Heart right ventricle (tissue), 16 donors: ENCODE results near the gene SAPCD2. TPM values are rescaled to one million over a fixed set of nuclear protein-coding genes. Genes with fewer than 3 reads are reported as not detected.

Experiments
- ATAC-seq, 8 donors: fragments of 200-7000 bp; cut with Tn5 transposase; one replicate each; pipeline ENCODE4 v1.9.1; 2020; ENCODE audit warnings: mild to moderate bottlenecking in 8 of 8, moderate library complexity in 8 of 8, moderate number of reproducible peaks in 1 of 8
- DNase-seq, 2 donors: peaks; one replicate each; pipeline ENCODE4 v3.0.0-alpha.2; 2020
- H3K27ac ChIP-seq, 10 donors: fragments of 200-600 bp; sonication (generic) in 2 of 10; one replicate each; pipeline versions ENCODE4 v1.5.0 to v1.8.0; 2020 to 2022; ENCODE audit warnings: mild to moderate bottlenecking in 3 of 10
- H3K27me3 ChIP-seq, 7 donors: fragments of 200-600 bp; one replicate each; pipeline ENCODE4 v1.8.0; 2021 to 2022; ENCODE audit warnings: mild to moderate bottlenecking in 2 of 7
- H3K36me3 ChIP-seq, 9 donors: fragments of 200-600 bp; sonication (generic) in 1 of 9; one replicate each; pipeline versions ENCODE4 v1.5.0 to v1.8.0; 2020 to 2022; ENCODE audit warnings: mild to moderate bottlenecking in 2 of 9
- H3K4me1 ChIP-seq, 9 donors: fragments of 200-600 bp; sonication (generic) in 1 of 9; one replicate each; pipeline versions ENCODE4 v1.5.0 to v1.8.0; 2020 to 2022; ENCODE audit warnings: mild to moderate bottlenecking in 4 of 9
- H3K4me3 ChIP-seq, 10 donors: fragments of 200-600 bp; sonication (generic) in 2 of 10; one replicate each; pipeline versions ENCODE4 v1.5.0 to v1.8.0; 2020 to 2022; ENCODE audit warnings: mild to moderate bottlenecking in 7 of 10, moderate library complexity in 2 of 10
- H3K9me3 ChIP-seq, 11 donors: fragments of 200-600 bp in 10 of 11; sonication (generic) in 2 of 11; one replicate each; pipeline versions ENCODE4 v1.5.0 to v1.8.0; 2013 to 2022; ENCODE audit warnings: mild to moderate bottlenecking in 2 of 11, control low read depth in 1 of 11, moderate library complexity in 1 of 11
- CTCF ChIP-seq, 9 donors: fragments of 200-600 bp; sonication (generic) in 2 of 9; IDR thresholded peaks; one replicate each; pipeline versions ENCODE4 v1.5.0 to v1.8.0; 2021 to 2022; ENCODE audit warnings: antibody characterized with exemption in 9 of 9, mild to moderate bottlenecking in 5 of 9, moderate library complexity in 1 of 9
- WGBS, 2 donors: extraction: QIAGEN DNeasy Blood & Tissue Kit; methylation state at CpG; one replicate each; pipeline ENCODE4 v1.1.7; 2013; ENCODE audit warnings: inconsistent platforms in 1 of 2; 5-methylcytosine and 5-hydroxymethylcytosine counted together
- intact Hi-C, 10 donors: fragments of 100-400 bp; cut with DNase I; formaldehyde crosslinking; loops; one replicate each; pipeline versions ENCODE4 v1.11.1 to v1.14.2; 2022
- polyA plus RNA-seq, 2 donors: library from polyadenylated mRNA; stranded (reverse); fragments of 200-250 nt; gene quantifications; one replicate each; pipeline ENCODE4 v1.2.3, GENCODE V29; 2013
- total RNA-seq, 10 donors: library from RNA; stranded (reverse); fragmentation: NEBNext Ultra II Directional in 3 of 10; extraction: Animal tissue kit (Norgen Biotek cat#: 25700) in 3 of 10; gene quantifications; one replicate each; pipeline versions ENCODE4 v1.2.1 to v1.2.4, GENCODE V29; 2021 to 2023
- donor health status: Arrhythmogenic right ventricular cardiomyopathy.
- donor health status: ischemic (EF 13 %, LVEDD 7.1; RV severe dilation, severe dysfunction).
- donor health status: healthy with polysubstance abuse.
- donor health status: DM: no; HTN: yes; CAD: no.
- donor health status: DM: no; HTN: no; CAD: no.
- donor health status: ischemic (EF 25% LVEDD 6.9; RV normal size, moderate dysfunction).
- donor health status: ischemic (EF 25% LVEDD 5.7; RV mildly dilated, moderate dysfunction).
- donor health status: healthy.
- donor health status: DM: yes; HTN: yes; CAD: no.
- donor health status: Ischemic cardiomyopathy.
- donor health status: ischemic (EF 35%, LVEDD 5.7; RV mildly dilated, moderate dysfunction).
- donor health status: nonischemic (EF 11% LVEDD 7.7; RV severe dilation, severe dysfunction).
- donor health status: DM: yes; HTN: yes; CAD: no.
- donor health status: PGD.
- donor health status: ischemic (EF 29% LVEDD 5.4; RV normal size, mild dysfunction).
- donor health status: nonischemic (EF 23%, LVEDD 6.1; RV moderate dilation, normal function).

Gene SAPCD2
- total and polyA plus RNA-seq, 12 donors, result 0.06 to 1.1 (median 0.13) TPM; not detected in 1

- ATAC-seq, result no peak
Measured at GRCh38 chr9:137105814-137106661, 35.7 kb upstream of the SAPCD2 start.

GRCh38 chr9:137103206-137103999, 33.0 kb upstream of the SAPCD2 start:
- no peaks in the 10 kb centered on the region for H3K4me1 ChIP-seq
- peaks cover 0 to 98% (median 61%) of the 10 kb centered on the region in 9 donors for H3K36me3 ChIP-seq
- DNase-seq (no peak), ATAC-seq (no peak)
- intact Hi-C loops, result no loop called here
- H3K27me3 ChIP-seq, result no peaks in the 10 kb centered on the region
- 93 to 94% methylated on average over 37 of the region's 37 CpGs for WGBS, 2 donors
- no peak for TF ChIP-seq CTCF (IDR thresholded peaks at IDR 0.05)
- H3K4me3 ChIP-seq, result no peak overlapping the region
- H3K27ac ChIP-seq, result no peak overlapping the region
- H3K9me3 ChIP-seq, result no peaks in the 10 kb centered on the region

More at GRCh38 chr9:137105814-137106661, 35.7 kb upstream of the SAPCD2 start:
- H3K27ac ChIP-seq, result no peak overlapping the region
- H3K4me1 ChIP-seq, result no peaks in the 10 kb centered on the region
- intact Hi-C loops, result no loop called here
- no peak for TF ChIP-seq CTCF (IDR thresholded peaks at IDR 0.05)
- H3K36me3 ChIP-seq, result peaks cover 0 to 97% (median 60%) of the 10 kb centered on the region in 9 donors
- no peak for DNase-seq
- no peaks in the 10 kb centered on the region for H3K9me3 ChIP-seq
- no peak overlapping the region for H3K4me3 ChIP-seq
- WGBS, 2 donors, result 94 to 96% methylated on average over 31 of the region's 31 CpGs
- no peaks in the 10 kb centered on the region for H3K27me3 ChIP-seq

GRCh38 chr9:137099231-137099630, 28.9 kb upstream of the SAPCD2 start:
- H3K4me3 ChIP-seq, result no peak overlapping the region
- 91 to 96% methylated on average over 14 of the region's 14 CpGs for WGBS, 2 donors
- intact Hi-C loops, result no loop called here
- TF ChIP-seq CTCF (IDR thresholded peaks at IDR 0.05), result no peak
- peak in 4 of 8 donors; percentile 19 to 28 (median 26) for ATAC-seq
- no peaks in the 10 kb centered on the region for H3K9me3 ChIP-seq
- H3K4me1 ChIP-seq, result no peaks in the 10 kb centered on the region
- no peak for DNase-seq
- H3K27ac ChIP-seq, result no peak overlapping the region
- H3K36me3 ChIP-seq, result peaks cover 0 to 96% (median 44%) of the 10 kb centered on the region in 9 donors
- H3K27me3 ChIP-seq, result no peaks in the 10 kb centered on the region

- no peaks in the 10 kb centered on the region for H3K9me3 ChIP-seq
- WGBS, 2 donors, result 89 to 93% methylated on average over 20 of the region's 20 CpGs
- no peak overlapping the region for H3K27ac ChIP-seq
- H3K27me3 ChIP-seq, result no peaks in the 10 kb centered on the region
- ATAC-seq (peak in 2 of 8 donors; percentile 16 to 31), DNase-seq (no peak)
- no peaks in the 10 kb centered on the region for H3K4me1 ChIP-seq
- H3K36me3 ChIP-seq, result peaks cover 0 to 96% (median 35%) of the 10 kb centered on the region in 9 donors
- no peak for TF ChIP-seq CTCF (IDR thresholded peaks at IDR 0.05)
- no peak overlapping the region for H3K4me3 ChIP-seq
- intact Hi-C loops, result no loop called here
Measured at GRCh38 chr9:137097761-137098462, 27.6 kb upstream of the SAPCD2 start.
